Suprapubic skin (tissue), 4 donors: Measurements from ENCODE around the gene FGF3. TPM values are rescaled to one million over a fixed set of nuclear protein-coding genes. Genes with fewer than 3 reads are reported as not detected.

Source experiments
- DNase-seq, 2 donors: peaks; one replicate each; pipeline ENCODE4 v3.0.0-alpha.2; 2019; ENCODE audit warnings: low spot score in 2 of 2
- H3K27ac ChIP-seq: fragments of 200-600 bp; sonication (generic); one replicate; pipeline ENCODE4 v1.5.1; 2019
- H3K27me3 ChIP-seq: fragments of 200-600 bp; sonication (generic); one replicate; pipeline ENCODE4 v1.5.1; 2019
- H3K36me3 ChIP-seq: fragments of 200-600 bp; sonication (generic); one replicate; pipeline ENCODE4 v1.5.1; 2019
- H3K4me1 ChIP-seq: fragments of 200-600 bp; sonication (generic); one replicate; pipeline ENCODE4 v1.5.1; 2019
- H3K4me3 ChIP-seq: fragments of 200-600 bp; sonication (generic); one replicate; pipeline ENCODE4 v1.5.1; 2019; ENCODE audit warnings: mild to moderate bottlenecking
- H3K9me3 ChIP-seq: fragments of 200-600 bp; sonication (generic); one replicate; pipeline ENCODE4 v1.5.1; 2019
- CTCF ChIP-seq, 2 donors: fragments of 200-600 bp in 1 of 2; fragments of 450-650 bp in 1 of 2; sonication (generic) in 1 of 2; IDR thresholded peaks; one replicate each; pipeline ENCODE4 v1.5.1; 2016 to 2019; ENCODE audit warnings: antibody characterized with exemption in 2 of 2, mild to moderate bottlenecking in 1 of 2, moderate library complexity in 1 of 2
- EP300 ChIP-seq: sonication (generic); formaldehyde crosslinking; IDR thresholded peaks from one replicate; pipeline ENCODE4 v1.6.1; 2017; ENCODE audit warnings: antibody characterized with exemption
- POLR2A ChIP-seq, 2 donors: fragments of 450-650 bp; IDR thresholded peaks; one replicate each; pipeline ENCODE4 v1.6.1; 2017; ENCODE audit warnings: antibody characterized with exemption in 2 of 2, mild to moderate bottlenecking in 2 of 2, moderate library complexity in 2 of 2
- POLR2AphosphoS5 ChIP-seq, 3 donors: sonication (generic); formaldehyde crosslinking; IDR thresholded peaks; one replicate each; pipeline ENCODE4 v1.6.1; 2017; ENCODE audit warnings: antibody characterized with exemption in 3 of 3
- WGBS: methylation state at CpG from one replicate; pipeline ENCODE4 v1.1.5; 2018; 5-methylcytosine and 5-hydroxymethylcytosine counted together
- total RNA-seq, 4 donors: library from RNA; depleted of rRNA; stranded (reverse); fragments of >200 nt; gene quantifications; one replicate each; pipeline ENCODE4 v1.1.0, GENCODE V29; 2016

Gene FGF3
- not detected for total RNA-seq

- DNase-seq, result no peak
- no peaks in the 10 kb centered on the region for H3K36me3 ChIP-seq
- H3K4me3 ChIP-seq, result no peak within 1 kb of the TSS
- TF ChIP-seq POLR2AphosphoS5 (IDR thresholded peaks at IDR 0.05) (no peak), EP300 (no peak), CTCF (IDR thresholded peaks at IDR 0.05) (no peak), POLR2A (IDR thresholded peaks at IDR 0.05) (no peak)
- peaks cover 7% of the 10 kb centered on the region for H3K4me1 ChIP-seq
- H3K27me3 ChIP-seq, result peaks cover 100% of the 10 kb centered on the region
- H3K9me3 ChIP-seq, result no peaks in the 10 kb centered on the region
- no peak within 1 kb of the TSS for H3K27ac ChIP-seq
- WGBS, result 3% methylated on average over 36 of the region's 105 CpGs
These were observed at the start of gene FGF3 for GRCh38 chr11:69818603-69819441. FGF3 (minus strand) TSS chr11:69819416; CDS start chr11:69818933, 483 bp downstream.

GRCh38 chr11:69868871-69869270 is 49.7 kb upstream of the FGF3 start:
- Histone ChIP-seq H3K27ac (no peak overlapping the region), H3K36me3 (no peaks in the 10 kb centered on the region), H3K27me3 (peaks cover 44% of the 10 kb centered on the region), H3K4me3 (no peak overlapping the region), H3K4me1 (no peaks in the 10 kb centered on the region), H3K9me3 (no peaks in the 10 kb centered on the region)
- WGBS, result 85% methylated on average over 8 of the region's 8 CpGs
- DNase-seq, result peak in 1 of 2 donors; percentile 61
- TF ChIP-seq POLR2A (IDR thresholded peaks at IDR 0.05) (no peak), POLR2AphosphoS5 (IDR thresholded peaks at IDR 0.05) (no peak), CTCF (IDR thresholded peaks at IDR 0.05) (no peak), EP300 (no peak)

- H3K27me3 ChIP-seq, result peaks cover 49% of the 10 kb centered on the region
- DNase-seq, result peak in 1 of 2 donors; percentile 56
These were observed 49.0 kb upstream of the FGF3 start for GRCh38 chr11:69868006-69868810.

GRCh38 chr11:69867076-69868005 is 48.1 kb upstream of the FGF3 start:
- TF ChIP-seq POLR2AphosphoS5 (IDR thresholded peaks at IDR 0.05) (no peak), CTCF (IDR thresholded peaks at IDR 0.05) (no peak), EP300 (no peak), POLR2A (IDR thresholded peaks at IDR 0.05) (no peak)
- Histone ChIP-seq H3K36me3 (no peaks in the 10 kb centered on the region), H3K4me1 (no peaks in the 10 kb centered on the region), H3K9me3 (no peaks in the 10 kb centered on the region), H3K4me3 (no peak overlapping the region), H3K27ac (no peak overlapping the region), H3K27me3 (peaks cover 58% of the 10 kb centered on the region)
- WGBS, result 79% methylated on average over 27 of the region's 30 CpGs
- peak in 1 of 2 donors; percentile 68 for DNase-seq

More at GRCh38 chr11:69868006-69868810, 49.0 kb upstream of the FGF3 start:
- no peaks in the 10 kb centered on the region for H3K36me3 ChIP-seq
- H3K9me3 ChIP-seq, result no peaks in the 10 kb centered on the region
- no peak overlapping the region for H3K27ac ChIP-seq
- H3K4me3 ChIP-seq, result no peak overlapping the region
- no peak for TF ChIP-seq EP300
- TF ChIP-seq POLR2A (IDR thresholded peaks at IDR 0.05), result no peak
- no peak for TF ChIP-seq CTCF (IDR thresholded peaks at IDR 0.05)
- TF ChIP-seq POLR2AphosphoS5 (IDR thresholded peaks at IDR 0.05), result no peak
- 58% methylated on average over 26 of the region's 41 CpGs for WGBS
- H3K4me1 ChIP-seq, result no peaks in the 10 kb centered on the region
